ENCODE measurements around the gene C12orf57. TPM values are rescaled to one million over a fixed set of nuclear protein-coding genes. Genes with fewer than 3 reads are reported as not detected.

C12orf57 gene
- total and polyA plus RNA-seq, 2 of the 13 experiments (the other 11 are each of a cell fraction or from before 2014, with no cell fraction given), result 84.0 to 287 TPM

DNA sequence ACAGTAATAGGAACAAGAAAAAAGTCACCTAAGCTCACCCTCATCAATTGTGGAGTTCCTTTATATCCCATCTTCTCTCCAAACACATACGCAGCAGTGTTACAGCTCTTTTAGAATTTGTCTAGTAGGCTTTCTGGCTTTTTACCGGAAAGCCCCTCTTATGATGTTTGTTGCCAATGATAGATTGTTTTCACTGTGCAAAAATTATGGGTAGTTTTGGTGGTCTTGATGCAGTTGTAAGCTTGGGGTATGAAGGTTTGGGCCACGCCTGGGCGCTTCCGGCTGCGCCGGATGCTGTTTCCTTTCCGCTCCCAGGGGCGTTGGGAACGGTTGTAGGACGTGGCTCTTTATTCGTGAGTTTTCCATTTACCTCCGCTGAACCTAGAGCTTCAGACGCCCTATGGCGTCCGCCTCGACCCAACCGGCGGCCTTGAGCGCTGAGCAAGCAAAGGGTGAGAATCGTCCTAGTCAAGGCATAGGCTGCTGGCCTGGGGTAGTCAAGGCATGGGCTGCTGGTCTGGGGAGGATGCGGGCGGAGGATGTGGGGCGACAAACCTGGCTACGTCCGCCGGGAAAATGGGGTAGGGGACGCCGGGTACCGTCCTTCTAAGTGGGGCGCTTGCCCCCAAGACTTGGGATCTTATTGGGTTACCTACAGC, at the start of gene C12orf57, which contains the start of gene RNU7-1 (continued):
- TF ChIP-seq YEATS2 (CRISPR knock-in tag; IDR thresholded peaks at IDR 0.05; ENCODE audit: borderline replicate concordance) (no peak), ZNF253 (CRISPR knock-in tag; IDR thresholded peaks at IDR 0.05; ENCODE audit: borderline replicate concordance) (no peak), GZF1 (CRISPR knock-in tag; IDR thresholded peaks at IDR 0.05) (no peak), KDM5A (IDR thresholded peaks at IDR 0.05; ENCODE audit: borderline replicate concordance, low read length) (peak; percentile 35; the same call in 1 of the 2 replicates), RXRA (CRISPR knock-in tag; IDR thresholded peaks at IDR 0.05) (peak; percentile 52; the same call in 1 of the 2 replicates), NRL (CRISPR knock-in tag; IDR thresholded peaks at IDR 0.05; ENCODE audit: borderline replicate concordance) (peak; percentile 32; the same call in 1 of the 2 replicates), U2AF2 (IDR thresholded peaks at IDR 0.05; ENCODE audit: low read depth, low read length) (no peak; the same call in 1 of the 2 replicates), TBX2 (CRISPR knock-in tag; IDR thresholded peaks at IDR 0.05; ENCODE audit: borderline replicate concordance) (no peak), ZNF552 (CRISPR knock-in tag; IDR thresholded peaks at IDR 0.05; ENCODE audit: borderline replicate concordance) (peak; percentile 25; the same call in 1 of the 2 replicates), TMF1 (CRISPR knock-in tag; IDR thresholded peaks at IDR 0.05; ENCODE audit: low read depth) (peak; percentile 67; the same call in 1 of the 2 replicates), ZNF143 (CRISPR knock-in tag; IDR thresholded peaks at IDR 0.05) (no peak), ZNF761 (CRISPR knock-in tag; conservative IDR thresholded peaks at IDR 0.05) (peak; percentile 83), MAFK (conservative IDR thresholded peaks at IDR 0.05 in 1 of 2, IDR thresholded peaks at IDR 0.05 in 1 of 2; ENCODE audit: low read length in 2 of 2) (peak; percentile 49 to 52; a peak in 2 of 4 replicates), BCL6 (CRISPR knock-in tag; IDR thresholded peaks at IDR 0.05) (peak; percentile 77)
- TF ChIP-seq, protein P1, sequence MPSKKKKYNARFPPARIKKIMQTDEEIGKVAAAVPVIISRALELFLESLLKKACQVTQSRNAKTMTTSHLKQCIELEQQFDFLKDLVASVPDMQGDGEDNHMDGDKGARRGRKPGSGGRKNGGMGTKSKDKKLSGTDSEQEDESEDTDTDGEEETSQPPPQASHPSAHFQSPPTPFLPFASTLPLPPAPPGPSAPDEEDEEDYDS (CRISPR knock-in tag; IDR thresholded peaks at IDR 0.05), result peak; percentile 100
- TF ChIP-seq, protein P2, sequence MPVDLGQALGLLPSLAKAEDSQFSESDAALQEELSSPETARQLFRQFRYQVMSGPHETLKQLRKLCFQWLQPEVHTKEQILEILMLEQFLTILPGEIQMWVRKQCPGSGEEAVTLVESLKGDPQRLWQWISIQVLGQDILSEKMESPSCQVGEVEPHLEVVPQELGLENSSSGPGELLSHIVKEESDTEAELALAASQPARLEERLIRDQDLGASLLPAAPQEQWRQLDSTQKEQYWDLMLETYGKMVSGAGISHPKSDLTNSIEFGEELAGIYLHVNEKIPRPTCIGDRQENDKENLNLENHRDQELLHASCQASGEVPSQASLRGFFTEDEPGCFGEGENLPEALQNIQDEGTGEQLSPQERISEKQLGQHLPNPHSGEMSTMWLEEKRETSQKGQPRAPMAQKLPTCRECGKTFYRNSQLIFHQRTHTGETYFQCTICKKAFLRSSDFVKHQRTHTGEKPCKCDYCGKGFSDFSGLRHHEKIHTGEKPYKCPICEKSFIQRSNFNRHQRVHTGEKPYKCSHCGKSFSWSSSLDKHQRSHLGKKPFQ (CRISPR knock-in tag; IDR thresholded peaks at IDR 0.05; ENCODE audit: insufficient replicate concordance), result peak; percentile 71
- TF ChIP-seq, protein P3, sequence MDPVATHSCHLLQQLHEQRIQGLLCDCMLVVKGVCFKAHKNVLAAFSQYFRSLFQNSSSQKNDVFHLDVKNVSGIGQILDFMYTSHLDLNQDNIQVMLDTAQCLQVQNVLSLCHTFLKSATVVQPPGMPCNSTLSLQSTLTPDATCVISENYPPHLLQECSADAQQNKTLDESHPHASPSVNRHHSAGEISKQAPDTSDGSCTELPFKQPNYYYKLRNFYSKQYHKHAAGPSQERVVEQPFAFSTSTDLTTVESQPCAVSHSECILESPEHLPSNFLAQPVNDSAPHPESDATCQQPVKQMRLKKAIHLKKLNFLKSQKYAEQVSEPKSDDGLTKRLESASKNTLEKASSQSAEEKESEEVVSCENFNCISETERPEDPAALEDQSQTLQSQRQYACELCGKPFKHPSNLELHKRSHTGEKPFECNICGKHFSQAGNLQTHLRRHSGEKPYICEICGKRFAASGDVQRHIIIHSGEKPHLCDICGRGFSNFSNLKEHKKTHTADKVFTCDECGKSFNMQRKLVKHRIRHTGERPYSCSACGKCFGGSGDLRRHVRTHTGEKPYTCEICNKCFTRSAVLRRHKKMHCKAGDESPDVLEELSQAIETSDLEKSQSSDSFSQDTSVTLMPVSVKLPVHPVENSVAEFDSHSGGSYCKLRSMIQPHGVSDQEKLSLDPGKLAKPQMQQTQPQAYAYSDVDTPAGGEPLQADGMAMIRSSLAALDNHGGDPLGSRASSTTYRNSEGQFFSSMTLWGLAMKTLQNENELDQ (CRISPR knock-in tag; IDR thresholded peaks at IDR 0.05; ENCODE audit: borderline replicate concordance), result peak; percentile 68; the same call in 1 of the 2 replicates
- TF ChIP-seq, protein P4, sequence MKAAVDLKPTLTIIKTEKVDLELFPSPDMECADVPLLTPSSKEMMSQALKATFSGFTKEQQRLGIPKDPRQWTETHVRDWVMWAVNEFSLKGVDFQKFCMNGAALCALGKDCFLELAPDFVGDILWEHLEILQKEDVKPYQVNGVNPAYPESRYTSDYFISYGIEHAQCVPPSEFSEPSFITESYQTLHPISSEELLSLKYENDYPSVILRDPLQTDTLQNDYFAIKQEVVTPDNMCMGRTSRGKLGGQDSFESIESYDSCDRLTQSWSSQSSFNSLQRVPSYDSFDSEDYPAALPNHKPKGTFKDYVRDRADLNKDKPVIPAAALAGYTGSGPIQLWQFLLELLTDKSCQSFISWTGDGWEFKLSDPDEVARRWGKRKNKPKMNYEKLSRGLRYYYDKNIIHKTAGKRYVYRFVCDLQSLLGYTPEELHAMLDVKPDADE (CRISPR knock-in tag; IDR thresholded peaks at IDR 0.05), result no peak
- TF ChIP-seq, protein P5, sequence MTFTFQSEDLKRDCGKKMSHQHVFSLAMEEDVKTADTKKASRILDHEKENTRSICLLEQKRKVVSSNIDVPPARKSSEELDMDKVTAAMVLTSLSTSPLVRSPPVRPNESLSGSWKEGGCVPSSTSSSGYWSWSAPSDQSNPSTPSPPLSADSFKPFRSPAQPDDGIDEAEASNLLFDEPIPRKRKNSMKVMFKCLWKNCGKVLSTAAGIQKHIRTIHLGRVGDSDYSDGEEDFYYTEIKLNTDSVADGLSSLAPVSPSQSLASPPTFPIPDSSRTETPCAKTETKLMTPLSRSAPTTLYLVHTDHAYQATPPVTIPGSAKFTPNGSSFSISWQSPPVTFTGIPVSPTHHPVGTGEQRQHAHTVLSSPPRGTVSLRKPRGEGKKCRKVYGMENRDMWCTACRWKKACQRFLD (CRISPR knock-in tag; IDR thresholded peaks at IDR 0.05; ENCODE audit: borderline replicate concordance), result no peak
- TF ChIP-seq, protein P6, sequence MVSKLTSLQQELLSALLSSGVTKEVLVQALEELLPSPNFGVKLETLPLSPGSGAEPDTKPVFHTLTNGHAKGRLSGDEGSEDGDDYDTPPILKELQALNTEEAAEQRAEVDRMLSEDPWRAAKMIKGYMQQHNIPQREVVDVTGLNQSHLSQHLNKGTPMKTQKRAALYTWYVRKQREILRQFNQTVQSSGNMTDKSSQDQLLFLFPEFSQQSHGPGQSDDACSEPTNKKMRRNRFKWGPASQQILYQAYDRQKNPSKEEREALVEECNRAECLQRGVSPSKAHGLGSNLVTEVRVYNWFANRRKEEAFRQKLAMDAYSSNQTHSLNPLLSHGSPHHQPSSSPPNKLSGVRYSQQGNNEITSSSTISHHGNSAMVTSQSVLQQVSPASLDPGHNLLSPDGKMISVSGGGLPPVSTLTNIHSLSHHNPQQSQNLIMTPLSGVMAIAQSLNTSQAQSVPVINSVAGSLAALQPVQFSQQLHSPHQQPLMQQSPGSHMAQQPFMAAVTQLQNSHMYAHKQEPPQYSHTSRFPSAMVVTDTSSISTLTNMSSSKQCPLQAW (CRISPR knock-in tag; IDR thresholded peaks at IDR 0.05), result no peak
